HG02852 (cell line): Measurements from ENCODE around the gene RAD51B.

ENCODE experiments used
- ATAC-seq: cut with Tn5 transposase; IDR thresholded peaks from one replicate; pipeline ENCODE4 v1.9.1; 2021; ENCODE audit warnings: mild to moderate bottlenecking, moderate library complexity; ENCODE audit not compliant: unreplicated experiment

The RAD51B gene

DNA sequence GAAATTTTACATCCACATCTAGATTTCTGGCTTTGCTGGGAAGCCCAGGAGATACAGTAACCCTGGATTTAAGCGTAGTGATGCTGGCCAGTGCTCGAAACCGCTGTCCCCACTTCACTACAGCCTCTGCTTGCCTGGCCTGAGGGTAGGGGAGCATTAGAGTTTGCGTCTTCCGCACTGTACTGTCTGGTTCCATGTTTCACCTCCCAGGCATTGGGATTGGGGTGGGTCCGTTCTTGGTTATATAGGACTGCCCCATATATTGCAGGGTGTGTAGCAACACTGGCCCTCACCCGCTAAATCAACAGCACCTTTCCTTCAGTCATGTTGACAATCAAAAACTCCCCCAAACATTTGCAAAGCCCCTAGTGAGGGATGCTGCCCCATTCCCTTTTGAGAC is 732.5 kb downstream of the RAD51B start:
- ATAC-seq: no peak

DNA sequence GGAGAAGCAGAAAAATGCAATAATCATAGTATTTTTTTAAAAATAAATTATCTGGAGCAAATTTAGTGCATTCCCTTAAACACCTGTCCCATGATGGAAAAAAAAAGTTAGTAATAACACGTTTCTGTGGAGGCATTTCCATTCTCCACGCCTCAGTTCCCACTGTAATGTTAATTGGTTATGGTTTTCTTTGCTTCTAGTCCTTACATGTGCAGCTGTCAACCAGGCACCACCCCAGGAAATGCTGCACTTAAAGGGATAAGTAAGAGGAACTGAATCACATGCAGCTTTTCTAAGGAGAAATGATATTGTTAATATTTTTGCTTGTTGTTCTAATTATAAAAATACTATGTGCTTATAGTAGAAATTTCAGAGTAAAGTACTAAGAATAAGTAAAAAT is 733.0 kb downstream of the RAD51B start:
- no peak for ATAC-seq

DNA sequence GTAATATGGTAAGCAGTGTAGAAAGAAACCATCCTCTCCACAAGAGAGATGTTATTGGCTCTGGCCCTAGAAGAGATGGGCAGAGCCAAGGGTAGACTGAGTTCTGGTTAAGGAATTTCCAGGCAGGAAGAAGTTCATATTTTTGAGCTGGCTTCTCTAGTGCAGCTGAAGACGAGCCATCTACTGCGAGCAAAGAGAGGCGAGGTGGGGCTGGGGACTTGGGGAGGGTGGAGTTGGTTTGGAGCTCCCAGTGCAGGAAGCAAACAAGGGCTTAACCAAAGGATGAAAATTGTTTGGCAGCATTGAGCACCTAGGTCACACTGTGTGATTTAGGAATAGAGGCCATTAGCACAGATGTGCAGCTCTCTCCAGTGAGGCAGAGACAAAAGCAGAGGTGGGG is 733.7 kb downstream of the RAD51B start:
- ATAC-seq: no peak

DNA sequence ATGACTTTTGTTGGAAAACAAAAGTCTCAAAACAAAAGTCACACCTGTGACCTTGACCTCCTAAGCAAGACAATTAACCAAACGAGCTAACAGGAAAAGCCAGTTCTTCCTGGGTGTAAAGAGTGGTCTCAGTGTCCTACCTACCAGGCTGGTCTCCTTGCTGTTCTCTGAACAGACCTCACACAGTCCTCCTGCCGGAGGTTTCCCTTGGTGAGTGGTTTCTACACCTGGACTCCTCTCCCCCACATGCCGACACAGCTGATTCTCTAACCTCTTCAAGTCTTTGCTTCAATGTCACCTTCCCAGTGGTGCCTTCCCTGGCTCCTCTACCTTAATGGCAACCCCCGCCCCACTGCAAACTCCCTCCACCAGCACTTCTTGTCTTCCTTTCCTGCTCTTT is 734.7 kb downstream of the RAD51B start:
- ATAC-seq: no peak

DNA sequence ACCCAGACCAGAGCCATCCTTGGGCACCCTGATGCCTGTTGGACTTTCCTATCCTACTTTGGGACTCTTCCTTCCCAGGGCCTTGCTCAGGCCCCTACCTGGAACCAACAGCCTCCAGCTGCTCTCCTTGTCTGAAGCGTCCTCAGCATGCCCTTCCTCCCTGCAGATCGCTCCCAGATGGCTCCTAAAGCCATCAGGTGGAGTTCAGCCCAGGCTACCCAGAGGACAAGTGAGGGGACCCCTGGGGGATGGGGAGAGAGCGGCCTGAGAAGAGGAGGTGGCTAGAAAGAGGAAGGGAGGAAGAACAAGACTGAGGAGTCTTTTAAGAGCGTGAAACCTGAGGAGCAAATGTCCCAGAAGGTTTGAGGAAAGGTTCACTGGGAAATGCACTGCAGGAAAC is 736.7 kb downstream of the RAD51B start:
- ATAC-seq: no peak

DNA sequence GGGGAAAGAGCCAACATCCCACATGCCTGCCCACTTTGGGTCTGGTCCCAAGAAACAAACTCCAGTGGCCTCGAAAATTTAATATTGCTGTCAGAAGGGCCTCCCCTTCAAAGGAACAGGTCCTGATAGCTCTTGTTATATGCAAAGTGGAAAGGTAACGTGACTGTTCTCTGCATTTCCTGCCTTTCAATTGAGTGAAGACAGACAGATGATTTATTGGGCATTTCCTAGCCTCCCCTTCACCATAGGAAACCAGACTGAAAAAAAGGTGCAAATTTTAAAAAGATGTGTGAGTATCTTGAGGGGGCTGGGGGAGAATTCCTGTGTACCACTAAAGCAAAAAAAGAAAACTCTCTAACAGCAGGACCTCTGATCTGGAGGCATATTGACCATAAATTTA is 738.1 kb downstream of the RAD51B start:
- no peak for ATAC-seq

DNA sequence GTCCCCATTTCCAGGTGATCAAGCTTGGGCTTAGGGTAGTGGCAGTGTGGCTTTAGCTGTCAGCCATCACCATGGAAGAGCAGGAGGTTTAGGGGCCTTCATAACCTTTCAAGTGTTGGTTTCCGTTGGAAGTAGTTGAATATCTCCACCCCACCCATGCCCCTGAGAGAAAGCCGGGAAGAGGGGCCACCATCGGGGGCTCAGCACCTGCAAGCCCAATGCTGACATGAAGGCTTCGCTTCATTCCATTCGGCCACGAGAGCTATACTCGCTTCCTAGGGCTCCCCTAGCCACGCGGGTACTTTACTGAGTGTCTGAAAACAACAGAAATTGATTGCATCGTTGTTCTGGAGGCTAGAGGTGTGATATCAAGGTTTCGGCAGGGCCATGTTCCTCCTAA is 738.5 kb downstream of the RAD51B start:
- ATAC-seq: no peak

DNA sequence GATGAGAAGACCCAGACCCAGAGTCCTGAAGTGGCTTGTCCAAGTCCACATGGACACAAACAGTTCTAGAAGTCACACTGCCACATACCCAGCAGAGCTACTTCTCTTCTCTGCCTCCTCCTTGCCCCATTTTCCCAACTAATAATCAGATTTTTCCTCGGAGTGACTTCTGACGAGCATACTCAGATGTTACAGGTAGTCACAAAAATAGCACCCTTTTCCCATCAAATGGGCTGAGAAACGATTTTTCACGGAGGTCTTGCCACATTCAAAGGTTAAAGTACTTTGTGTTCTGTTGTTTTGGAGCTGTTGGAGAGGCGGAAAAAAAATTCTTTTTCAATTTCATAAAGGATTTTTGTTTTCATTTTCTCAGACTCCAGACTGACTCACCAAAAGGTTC is 740.4 kb downstream of the RAD51B start:
- no peak for ATAC-seq

DNA sequence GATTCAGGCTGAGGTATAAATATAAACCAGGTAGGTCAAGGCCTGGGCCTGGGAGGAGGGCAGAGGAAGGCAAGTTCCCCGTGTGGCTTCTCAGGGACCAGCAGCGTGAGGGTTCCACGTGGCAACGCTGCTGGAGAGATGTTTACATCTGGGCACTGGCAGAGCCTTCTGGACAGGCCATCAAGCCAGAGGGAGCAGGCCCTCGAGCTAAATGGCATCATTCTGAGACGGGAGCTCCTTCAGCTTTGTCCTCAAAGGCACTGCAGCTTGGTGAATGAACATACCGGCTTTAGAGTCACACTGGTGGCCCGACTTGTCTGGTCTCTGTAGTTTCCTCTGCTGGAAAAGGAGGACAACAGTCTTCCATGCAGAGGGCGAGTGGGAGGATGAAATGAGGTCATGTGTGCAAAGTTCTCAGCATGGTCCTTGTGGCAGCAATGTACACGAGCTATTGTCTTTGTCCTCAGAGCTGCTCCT is 742.0 kb downstream of the RAD51B start:
- ATAC-seq: no peak

DNA sequence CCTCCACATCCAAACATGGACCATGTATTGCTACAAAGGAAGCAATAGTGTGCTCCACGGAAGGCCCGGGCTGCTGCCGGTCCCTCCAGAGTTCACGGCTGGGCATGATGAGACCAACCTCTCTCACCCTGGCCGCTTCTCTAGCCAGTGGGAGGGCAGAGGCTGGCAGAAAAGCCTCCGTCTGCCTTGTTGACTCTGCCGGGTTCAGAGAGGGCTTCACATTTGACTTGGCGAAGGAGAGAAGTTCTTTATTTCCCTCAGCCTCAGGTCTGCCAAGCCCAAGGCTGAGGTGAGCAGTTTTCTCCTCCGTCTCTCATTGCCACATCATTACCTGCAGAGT is 743.3 kb downstream of the RAD51B start:
- ATAC-seq: no peak

DNA sequence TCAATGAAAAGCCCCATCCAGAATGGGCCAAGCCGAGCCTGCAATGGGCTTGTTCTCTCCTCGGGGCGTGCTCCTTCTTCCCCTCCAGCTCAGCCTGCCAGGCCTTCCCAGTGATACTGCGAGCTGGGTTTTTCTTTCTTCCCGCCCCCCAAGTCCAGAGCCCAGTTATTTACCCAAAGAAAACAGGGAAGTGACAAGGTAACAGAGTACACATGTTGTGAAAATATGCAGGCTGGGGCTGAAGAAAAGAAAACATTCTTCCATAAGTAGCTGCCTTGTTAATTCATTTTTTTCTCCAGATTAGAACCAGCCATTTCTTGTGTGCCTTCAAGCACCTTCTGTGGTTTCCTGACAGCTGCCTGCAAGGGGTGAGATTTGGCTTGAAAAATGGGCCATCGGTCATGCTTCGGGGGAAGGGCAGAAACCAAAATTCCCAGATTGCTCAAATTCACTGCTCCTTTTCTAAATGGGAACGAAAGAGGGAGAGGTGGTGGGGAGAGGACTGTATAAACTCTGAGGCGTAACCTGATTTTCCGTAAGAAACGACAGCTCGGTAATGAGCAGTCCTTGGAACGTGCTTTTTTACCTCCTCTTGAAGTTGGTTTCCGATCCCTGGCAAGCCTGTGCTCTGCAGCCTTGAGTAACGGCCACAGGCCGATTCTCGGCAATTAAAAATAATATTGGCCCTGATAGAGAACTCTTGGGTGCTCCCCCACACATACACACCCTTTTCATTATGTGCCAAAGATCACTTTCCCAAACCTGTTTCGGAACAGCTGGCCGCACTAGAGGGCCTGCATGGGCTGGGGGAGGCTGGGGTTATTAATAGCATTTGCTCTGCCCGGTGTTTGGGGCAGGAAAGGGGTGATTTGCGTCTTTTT is 743.9 kb downstream of the RAD51B start:
- no peak for ATAC-seq

DNA sequence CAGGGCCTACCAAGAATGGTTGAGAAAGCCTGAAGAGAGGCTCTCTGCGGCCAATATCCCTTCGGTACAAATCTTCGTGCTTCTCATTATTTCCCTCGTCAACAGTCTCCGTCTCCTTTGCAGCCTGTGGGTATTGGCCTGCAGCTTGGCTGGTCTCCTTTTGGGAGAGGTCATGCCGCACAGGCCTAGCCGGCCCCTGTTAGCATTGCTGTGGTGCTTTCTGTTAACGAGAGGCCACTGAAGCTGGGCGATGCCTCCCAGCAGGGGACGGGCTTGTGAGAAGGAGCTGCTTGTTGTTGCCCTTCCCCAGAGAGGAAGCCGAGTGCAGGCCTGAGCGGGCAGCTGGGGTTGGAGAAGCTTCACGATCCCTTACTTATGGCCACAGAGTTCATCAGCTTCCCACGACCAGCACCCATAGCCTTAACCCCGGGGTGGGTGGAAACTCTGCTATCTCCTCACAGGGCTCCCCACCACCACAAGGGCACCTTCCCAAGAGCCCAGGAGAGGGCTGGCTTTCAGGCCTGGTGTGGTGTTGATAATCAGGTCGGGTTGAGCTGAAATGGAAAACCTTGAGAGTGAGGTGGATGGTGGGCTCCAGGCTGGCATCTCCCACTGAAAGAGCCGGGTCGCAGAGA is 744.7 kb downstream of the RAD51B start:
- ATAC-seq: no peak

DNA sequence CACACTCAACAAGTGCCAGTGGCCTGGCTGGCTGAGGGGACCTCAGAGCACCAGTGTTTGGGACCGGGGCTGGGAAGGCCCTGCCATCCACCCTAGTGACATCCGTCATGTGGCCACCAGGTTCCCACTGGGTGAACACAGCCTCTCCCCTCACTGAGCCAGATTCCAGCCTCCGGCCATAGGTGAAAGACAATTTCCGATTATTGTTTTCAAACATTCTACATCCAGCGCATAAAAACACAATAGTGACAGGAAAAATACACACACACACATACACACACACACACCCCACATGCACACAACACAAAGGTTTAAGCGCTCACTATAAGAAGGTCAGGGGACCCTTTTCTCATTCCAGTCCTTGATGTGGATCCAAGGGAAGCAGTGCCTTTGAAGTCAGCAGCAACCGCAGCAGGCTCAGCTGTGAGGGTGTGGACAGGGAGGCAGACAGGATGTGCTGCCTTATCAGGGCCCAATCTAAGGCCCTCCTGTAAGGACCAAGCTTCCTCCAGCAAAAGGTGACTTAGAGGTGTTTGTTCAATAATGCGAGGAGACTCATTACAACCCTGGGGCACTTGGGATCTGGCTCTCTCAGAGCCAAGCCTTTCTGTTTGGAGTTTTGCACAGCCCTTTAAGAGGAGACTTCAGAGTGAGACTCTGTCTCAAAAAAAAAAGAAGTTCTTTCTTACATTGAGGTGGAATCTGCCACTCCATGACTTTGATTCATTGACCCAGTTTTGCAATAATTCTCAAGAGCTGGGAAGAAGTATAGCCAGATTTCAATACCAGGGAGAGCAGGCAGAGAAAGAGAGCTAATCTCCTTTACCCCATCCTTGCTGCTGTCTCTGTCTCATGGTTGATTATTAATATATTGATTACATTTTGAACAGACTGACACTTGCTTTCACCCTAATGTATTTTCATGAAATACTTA is 745.5 kb downstream of the RAD51B start:
- ATAC-seq: no peak

DNA sequence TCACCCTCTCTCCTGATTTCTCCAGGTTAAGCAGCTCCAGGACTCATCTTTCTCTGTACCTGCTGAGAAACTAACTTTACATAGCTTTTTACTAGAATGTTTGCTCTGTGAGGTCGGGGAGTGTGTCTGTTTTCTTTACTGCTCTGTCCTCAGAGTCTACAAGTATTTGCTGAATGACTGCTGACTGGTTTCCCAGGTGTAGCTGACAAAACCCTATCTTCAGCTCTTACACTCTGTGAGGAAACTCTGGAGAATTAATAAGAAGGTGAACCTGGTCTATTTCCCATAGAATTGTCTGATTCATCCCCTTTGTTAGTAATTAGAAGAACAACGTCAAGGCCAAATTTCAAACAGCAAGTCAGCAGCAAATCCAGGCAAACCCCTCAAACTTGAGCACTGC is 746.5 kb downstream of the RAD51B start:
- ATAC-seq: no peak

DNA sequence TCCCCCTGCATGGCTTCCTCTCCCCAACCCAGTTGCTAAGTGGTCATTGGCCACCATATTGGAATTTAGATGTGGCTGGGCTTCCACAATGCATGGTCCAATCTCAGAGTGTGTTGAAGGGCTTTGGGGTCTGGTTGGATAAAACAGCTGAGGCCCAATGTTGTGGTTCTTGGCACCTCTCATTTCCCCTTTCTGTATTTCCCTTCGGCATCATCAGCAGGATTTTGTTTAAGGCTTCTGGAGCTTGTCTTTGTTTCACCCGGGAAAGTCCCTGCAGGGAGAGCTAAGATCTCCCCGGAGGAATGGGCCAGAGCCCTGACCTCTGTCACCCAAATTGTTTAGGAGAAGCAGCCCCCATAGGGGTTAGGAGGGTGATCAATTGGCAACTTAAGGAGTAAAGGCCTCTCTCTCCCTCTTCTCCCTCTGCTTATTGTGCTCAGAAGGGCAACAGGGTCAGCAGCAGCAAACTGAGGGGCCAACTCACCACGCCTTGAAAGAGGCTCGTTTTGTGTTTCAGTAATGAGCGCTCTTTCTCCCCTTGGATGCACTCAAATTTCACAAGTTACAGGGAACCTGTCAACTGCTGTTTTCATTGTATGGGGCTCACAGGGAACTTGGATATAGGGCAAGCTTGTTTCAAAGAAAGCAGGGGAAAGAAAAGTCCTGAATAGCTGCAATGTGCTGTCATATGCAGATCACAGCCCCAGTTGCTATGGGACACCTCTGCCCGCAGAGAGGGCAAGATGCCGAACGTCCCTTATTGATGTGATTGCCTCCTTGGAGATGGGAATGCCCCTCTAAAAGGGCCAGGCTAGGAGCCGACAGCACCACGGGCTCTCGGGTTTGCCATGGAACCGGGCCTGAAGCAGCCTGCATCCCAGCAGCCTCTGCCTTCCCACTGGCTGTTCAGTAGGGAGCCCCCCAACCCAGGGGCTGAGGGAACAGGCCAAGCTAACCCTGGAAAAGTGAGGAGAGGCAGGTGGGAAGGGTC is 749.6 kb downstream of the RAD51B start:
- no peak for ATAC-seq

DNA sequence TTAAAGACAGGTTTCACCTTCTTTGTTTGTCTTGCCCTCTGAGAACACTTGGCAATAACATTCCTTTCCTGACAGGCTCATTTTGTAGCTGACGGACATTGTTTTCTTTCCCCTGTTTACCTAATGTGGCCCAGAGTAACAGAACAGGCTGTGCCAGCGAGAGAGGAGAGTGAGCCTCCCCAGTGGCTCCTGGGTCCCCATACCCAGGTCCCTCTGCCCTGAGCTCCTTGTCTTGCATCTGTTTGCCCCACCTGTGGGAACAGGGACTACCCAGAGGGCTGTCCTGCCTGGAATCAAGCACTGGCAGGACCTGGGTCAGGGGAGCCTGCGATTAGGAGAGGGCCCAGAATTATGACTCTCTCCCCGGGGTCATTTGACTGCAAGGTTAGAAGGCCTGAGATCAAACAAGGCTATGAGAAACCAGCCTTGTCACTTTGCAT is 750.4 kb downstream of the RAD51B start:
- ATAC-seq: no peak

DNA sequence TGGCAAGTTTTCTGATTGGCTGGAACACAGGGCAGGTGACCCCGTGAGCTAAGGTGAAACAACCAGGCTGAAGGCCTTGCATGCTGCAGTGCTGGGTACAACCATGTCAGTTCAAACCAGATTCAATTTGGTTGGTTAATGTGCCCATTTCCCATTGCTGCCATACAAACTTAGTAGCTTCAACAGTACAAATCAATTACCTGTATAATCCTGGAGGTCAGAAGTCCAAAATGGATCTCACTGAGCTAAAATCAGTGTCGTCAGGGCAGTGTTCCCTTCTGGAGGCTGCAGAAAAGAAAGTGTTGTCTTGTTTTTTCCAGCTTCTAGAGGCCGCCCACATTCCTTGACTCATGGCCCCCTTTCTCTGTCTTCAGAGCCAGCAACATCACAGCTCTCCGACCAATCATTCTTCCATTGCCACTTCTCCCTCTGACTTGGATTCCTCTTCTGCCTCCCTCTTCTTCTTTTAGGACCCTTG is 751.6 kb downstream of the RAD51B start:
- no peak for ATAC-seq

DNA sequence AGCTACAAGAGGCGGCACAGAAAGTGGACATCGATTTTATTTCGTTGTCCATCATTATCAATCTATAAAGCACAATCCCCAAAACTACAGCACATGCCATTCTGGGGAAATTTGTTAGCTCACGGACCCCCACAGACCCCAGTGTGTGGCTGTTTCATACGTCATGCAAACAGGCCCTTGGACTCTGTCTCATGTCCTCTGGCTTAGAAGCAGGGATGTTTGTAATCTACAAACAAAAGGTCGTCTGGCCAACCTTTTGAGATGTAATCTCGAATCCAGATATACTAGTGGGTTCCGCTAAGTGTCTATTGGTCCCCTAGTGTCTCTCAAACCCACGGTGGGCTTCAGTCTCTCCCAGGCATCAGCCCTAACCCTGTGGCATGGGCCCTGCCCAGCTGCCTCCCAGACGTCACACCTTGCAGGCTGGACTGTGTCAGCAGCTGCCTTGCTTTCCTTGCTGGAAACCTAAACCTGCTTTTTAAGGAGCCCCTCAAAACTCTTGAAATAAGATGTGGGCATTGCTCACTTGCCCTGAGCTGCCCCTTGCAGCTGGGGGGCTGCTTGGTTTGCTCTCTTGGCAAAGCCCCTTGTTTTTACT is 752.4 kb downstream of the RAD51B start:
- ATAC-seq: no peak

DNA sequence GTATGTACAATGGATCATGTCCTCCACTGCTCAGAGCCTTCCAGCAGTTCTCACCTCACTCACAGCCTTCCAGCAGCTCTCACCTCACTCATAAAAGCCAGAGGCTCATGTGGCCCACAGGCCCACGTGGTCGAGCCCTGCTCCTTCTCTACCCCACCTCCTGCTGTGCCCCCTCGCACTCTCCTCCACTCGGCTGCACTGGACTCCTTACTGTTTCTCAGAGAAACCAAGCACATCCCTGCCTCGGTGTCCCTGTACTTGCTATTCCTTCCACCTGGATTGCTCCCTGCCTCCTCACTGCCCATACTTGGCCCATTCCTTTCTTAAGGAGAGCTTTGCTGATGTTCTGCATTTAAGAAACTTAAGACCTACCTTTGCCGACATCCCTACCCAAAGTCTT is 753.5 kb downstream of the RAD51B start:
- ATAC-seq: no peak

DNA sequence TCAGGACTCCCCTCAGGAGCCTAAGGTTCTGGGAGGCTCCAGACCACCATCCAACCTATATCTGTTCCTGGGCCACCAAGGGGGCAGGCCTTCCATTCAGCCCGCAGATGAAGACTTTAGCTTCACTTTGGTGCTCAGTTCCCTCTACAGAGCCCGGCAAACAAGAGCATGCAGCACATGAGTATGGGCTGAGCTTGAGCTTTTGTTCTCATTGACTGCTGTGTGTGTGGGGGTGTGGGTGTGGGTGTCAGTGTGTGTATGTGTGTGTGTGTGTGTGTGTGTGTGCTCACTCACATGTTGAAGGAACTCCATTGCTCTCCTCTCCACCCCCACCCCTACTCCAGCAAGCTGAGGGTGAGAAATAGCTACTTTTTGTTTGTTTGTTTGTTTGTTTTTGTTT is 754.1 kb downstream of the RAD51B start:
- ATAC-seq: no peak
